ENCODE data around the gene GAD2. TPM values are rescaled to one million over a fixed set of nuclear protein-coding genes. Genes with fewer than 3 reads are reported as not detected.

The GAD2 gene
- total RNA-seq, 1 experiment from 2014 or later = not detected

GRCh38 chr10:26314265-26315013, 97.9 kb downstream of the GAD2 start:
- no peak for DNase-seq (ENCODE audit: low spot score)

- DNase-seq (ENCODE audit: low spot score) = peak; percentile 30
These were observed 102.1 kb downstream of the GAD2 start for GRCh38 chr10:26318672-26319071.

GRCh38 chr10:26323219-26323618, 106.6 kb downstream of the GAD2 start:
- no peak for DNase-seq (ENCODE audit: low spot score)

DNA sequence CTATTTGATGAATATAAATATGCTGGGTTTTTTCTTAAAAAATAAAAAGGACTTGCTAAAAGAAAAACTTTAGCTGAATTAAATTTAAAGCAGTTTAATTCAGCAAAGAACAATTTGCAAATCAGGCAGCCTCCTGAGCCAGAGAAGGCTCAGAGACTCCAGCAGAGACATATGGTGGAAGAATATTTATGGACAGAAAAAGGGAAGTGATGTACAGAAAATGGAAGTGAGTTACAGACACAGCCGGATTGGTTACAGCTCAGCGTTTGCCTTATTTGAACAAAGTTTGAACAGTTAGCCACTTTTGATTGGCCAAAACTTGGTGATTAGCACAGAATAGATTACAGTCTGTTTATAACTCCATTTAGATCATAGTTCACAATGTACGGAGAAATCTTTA, 110.3 kb downstream of the GAD2 start:
- DNase-seq (ENCODE audit: low spot score) = no peak

- no peak for DNase-seq (ENCODE audit: low spot score)
These were observed 111.2 kb downstream of the GAD2 start for GRCh38 chr10:26327811-26328210.

- no peak for DNase-seq (ENCODE audit: low spot score)
These were observed 114.8 kb downstream of the GAD2 start for GRCh38 chr10:26331371-26331770.

DNA sequence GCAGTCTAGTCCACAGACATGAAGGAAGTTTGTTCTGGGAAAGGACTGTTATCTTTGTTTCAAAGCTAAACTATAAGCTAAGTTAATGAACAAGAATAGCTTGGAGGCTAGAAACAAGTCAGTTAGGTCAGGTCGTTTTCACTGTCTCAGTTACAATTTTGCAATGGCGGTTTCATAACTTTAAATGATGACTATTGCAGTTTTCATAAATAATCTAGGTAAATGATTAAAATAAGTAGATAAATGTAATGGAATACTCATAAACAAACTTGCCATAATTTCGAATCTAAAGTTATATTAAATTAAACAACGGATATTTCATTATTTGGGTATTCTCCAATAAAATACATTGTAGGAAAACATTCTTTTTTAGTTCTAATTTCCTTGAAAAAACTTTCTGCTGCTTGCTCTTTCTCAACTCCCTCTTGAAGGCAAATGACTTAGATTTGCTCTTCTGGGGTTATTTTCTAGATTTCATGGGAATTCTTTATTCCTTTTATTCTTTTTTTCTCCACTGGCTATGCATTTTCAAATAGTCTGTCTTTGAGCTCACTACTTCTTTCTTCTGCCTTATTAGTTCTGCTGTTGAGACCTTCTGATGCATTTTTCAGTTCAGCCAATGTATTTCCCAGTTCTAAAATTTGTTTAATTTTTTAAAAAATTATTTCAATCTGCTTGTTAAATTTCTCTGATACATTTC, 117.8 kb downstream of the GAD2 start:
- no peak for DNase-seq (ENCODE audit: low spot score)

DNA sequence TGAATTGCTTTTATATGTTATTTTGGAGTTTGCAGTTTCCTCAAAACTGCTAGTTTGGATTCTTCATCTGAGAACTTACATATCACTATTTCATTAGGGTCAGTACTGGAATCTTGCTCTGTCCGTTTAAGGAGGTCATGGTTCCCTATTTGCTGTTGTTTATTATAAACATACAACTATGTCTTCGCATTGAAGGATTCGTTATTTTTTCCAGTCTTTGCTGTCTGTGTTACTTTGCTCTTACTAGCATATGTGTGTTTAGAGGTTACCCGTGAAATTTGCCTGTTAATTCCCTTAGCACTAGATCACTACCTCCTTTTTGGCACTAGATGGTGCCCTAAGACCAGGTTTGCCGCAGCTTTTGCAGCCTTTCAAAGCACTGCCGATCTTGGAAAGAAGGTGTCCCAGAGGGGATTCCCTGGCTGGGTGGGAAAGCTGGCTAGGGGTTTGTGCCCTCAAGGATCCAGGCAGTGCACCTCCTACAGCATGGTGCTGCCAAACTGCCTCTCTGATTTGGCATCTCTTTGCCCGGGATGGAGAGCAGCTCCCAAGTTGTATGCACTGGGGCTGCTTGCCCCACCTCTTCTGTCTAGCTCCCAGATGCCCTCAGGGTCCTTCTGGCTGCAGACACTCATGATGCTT, 118.5 kb downstream of the GAD2 start:
- DNase-seq (ENCODE audit: low spot score) = peak; percentile 69

GRCh38 chr10:26335574-26336093, 119.1 kb downstream of the GAD2 start:
- DNase-seq (ENCODE audit: low spot score) = no peak

GRCh38 chr10:26336979-26337378, 120.4 kb downstream of the GAD2 start:
- DNase-seq (ENCODE audit: low spot score) = no peak

DNA sequence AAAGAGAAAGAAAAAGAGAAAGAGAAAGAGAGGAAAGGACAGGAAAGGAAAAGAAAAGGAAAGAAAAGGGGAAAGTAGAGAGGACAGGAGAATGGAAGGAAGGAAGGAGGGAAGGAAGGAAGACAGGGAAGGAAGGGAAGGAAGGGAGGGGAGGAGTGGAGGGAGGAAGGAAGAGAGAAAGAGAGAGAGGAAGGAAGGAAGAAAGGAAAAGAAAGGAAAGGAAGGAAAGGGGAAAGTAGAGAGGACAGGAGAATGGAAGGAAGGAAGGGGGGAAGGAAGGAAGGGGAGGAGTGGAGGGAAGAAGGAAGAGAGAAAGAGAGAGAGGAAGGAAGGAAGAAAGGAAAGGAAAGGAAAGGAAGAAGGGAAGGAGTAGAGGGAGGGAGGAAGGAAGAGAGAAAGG, 125.1 kb downstream of the GAD2 start:
- DNase-seq (ENCODE audit: low spot score) = no peak

DNA sequence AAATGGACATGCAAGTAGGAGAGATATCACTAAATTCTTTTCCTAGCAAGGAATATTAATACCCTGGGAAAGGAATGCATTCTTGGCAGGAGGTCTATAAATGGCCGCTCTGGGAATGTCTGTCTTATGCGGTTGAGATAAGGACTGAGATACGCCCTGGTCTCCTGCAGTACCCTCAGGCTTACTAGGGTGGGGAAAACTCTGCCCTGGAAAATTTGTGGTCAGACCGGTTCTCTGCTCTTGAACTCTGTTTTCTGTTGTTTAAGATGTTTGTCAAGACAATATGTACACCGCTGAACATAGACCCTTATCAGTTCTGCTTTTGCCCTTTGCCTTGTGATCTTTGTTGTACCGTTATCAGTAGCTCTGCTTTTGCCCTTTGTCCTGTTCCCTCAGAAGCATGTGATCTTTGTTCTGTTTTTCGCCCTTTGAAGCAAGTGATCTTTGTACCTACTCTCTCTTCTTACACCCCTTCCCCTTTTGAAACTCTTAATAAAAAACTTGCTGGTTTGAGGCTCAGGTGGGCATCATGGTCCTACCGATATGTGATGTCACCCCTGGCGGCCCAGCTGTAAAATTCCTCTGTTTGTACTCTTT, 132.3 kb downstream of the GAD2 start:
- DNase-seq (ENCODE audit: low spot score) = peak; percentile 78

Other genes starting within 250 kb of the GAD2 start
- not detected in 2 replicates for gene APBB1IP, start 221.6 kb downstream of the GAD2 start, total RNA-seq (2014; rRNA removed; shearing (Covaris generic))

All from HT-29 (cell line).